Suprapubic skin (tissue), 3 donors: ENCODE results near the gene RBM45.

Experiments used
- CTCF ChIP-seq, 2 donors: fragments of 200-600 bp in 1 of 2; fragments of 450-650 bp in 1 of 2; sonication (generic) in 1 of 2; IDR thresholded peaks; one replicate each; pipeline ENCODE4 v1.5.1; 2016 to 2019; ENCODE audit warnings: antibody characterized with exemption in 2 of 2, mild to moderate bottlenecking in 1 of 2, moderate library complexity in 1 of 2
- POLR2A ChIP-seq, 2 donors: fragments of 450-650 bp; IDR thresholded peaks; one replicate each; pipeline ENCODE4 v1.6.1; 2017; ENCODE audit warnings: antibody characterized with exemption in 2 of 2, mild to moderate bottlenecking in 2 of 2, moderate library complexity in 2 of 2

GRCh38 chr2:178066324-178066723 is 45.9 kb upstream of the RBM45 start:
- no peak for TF ChIP-seq POLR2A (IDR thresholded peaks at IDR 0.05)
- TF ChIP-seq CTCF (IDR thresholded peaks at IDR 0.05) = no peak
